WTC11 (cell line): ENCODE measurements around the gene LDLRAD3. TPM values are rescaled to one million over a fixed set of nuclear protein-coding genes. Genes with fewer than 3 reads are reported as not detected.

Source experiments
- ATAC-seq: fragments of 200-7000 bp; cut with Tn5 transposase; 2 replicates; pipeline ENCODE4 v1.10.0; 2021; ENCODE audit warnings: mild to moderate bottlenecking, moderate library complexity
- CTCF ChIA-PET: fragments of 300-600 bp; sonication (Branson Sonifier 250); formaldehyde crosslinking; loops from one replicate; lab custom pipeline; 2021; ENCODE audit warnings: antibody characterized with exemption; lab: Charles Lee
- POLR2A ChIA-PET: fragments of 350-600 bp; sonication (Branson Sonifier 250); formaldehyde crosslinking; loops from one replicate; lab custom pipeline; 2021; ENCODE audit warnings: antibody characterized with exemption; lab: Charles Lee
- DNase-seq: peaks from one replicate; pipeline ENCODE4 v3.0.0; 2021; ENCODE audit warnings: low spot score
- H3K27ac Mint-ChIP-seq: 2 replicates; pipeline ENCODE4 v1.8.0; 2021; ENCODE audit warnings: mixed read lengths
- H3K27me3 Mint-ChIP-seq: 2 replicates; pipeline ENCODE4 v1.8.0; 2021; ENCODE audit warnings: low read depth, mild to moderate bottlenecking, moderate library complexity, mixed read lengths
- H3K36me3 Mint-ChIP-seq: 2 replicates; pipeline ENCODE4 v1.8.0; 2021; ENCODE audit warnings: mixed read lengths
- H3K4me1 Mint-ChIP-seq: 2 replicates; pipeline ENCODE4 v1.8.0; 2022; ENCODE audit warnings: mixed read lengths
- H3K4me3 Mint-ChIP-seq: 2 replicates; pipeline ENCODE4 v1.8.0; 2021; ENCODE audit warnings: mild to moderate bottlenecking, moderate library complexity, mixed read lengths
- H3K9me3 Mint-ChIP-seq: 2 replicates; pipeline ENCODE4 v1.8.0; 2021; ENCODE audit warnings: mixed read lengths
- ARID4B ChIP-seq: sonication (generic); formaldehyde crosslinking; IDR thresholded peaks from 2 replicates; pipeline ENCODE4 v1.8.0; 2023; ENCODE audit warnings: missing genetic modification reagents, mild to moderate bottlenecking, borderline replicate concordance
- CBFB ChIP-seq: sonication (generic); formaldehyde crosslinking; IDR thresholded peaks from 2 replicates; pipeline ENCODE4 v1.8.1; 2022; ENCODE audit warnings: mild to moderate bottlenecking, low read depth, missing genetic modification reagents
- CREM ChIP-seq: sonication (generic); formaldehyde crosslinking; IDR thresholded peaks from 2 replicates; pipeline ENCODE4 v1.8.1; 2022; ENCODE audit warnings: mild to moderate bottlenecking, missing genetic modification reagents, moderate library complexity
- E2F5 ChIP-seq: sonication (generic); formaldehyde crosslinking; IDR thresholded peaks from 2 replicates; pipeline ENCODE4 v1.8.1; 2022; ENCODE audit warnings: mild to moderate bottlenecking, moderate library complexity, missing genetic modification reagents
- GABPB1 ChIP-seq: sonication (generic); formaldehyde crosslinking; IDR thresholded peaks from 2 replicates; pipeline ENCODE4 v1.8.1; 2023; ENCODE audit warnings: mild to moderate bottlenecking, missing genetic modification reagents
- GRHL2 ChIP-seq: fragments of 250-450 bp; sonication (Bioruptor Pico); IDR thresholded peaks from 2 replicates; pipeline ENCODE4 v1.8.0; 2022; ENCODE audit warnings: mild to moderate bottlenecking, moderate library complexity; ENCODE audit not compliant: insufficient replicate concordance, severe bottlenecking
- GTF2I ChIP-seq: fragments of 250-450 bp; sonication (Bioruptor Pico); conservative IDR thresholded peaks from 2 replicates; pipeline ENCODE4 v1.4.0; 2021; ENCODE audit warnings: mild to moderate bottlenecking
- HMGA2 ChIP-seq: fragments of 250-450 bp; sonication (Bioruptor Pico); IDR thresholded peaks from 2 replicates; pipeline ENCODE4 v1.4.0; 2021; ENCODE audit warnings: mild to moderate bottlenecking, moderate library complexity
- JAZF1 ChIP-seq: fragments of 250-450 bp; sonication (Bioruptor Pico); IDR thresholded peaks from 2 replicates; pipeline ENCODE4 v1.9.0; 2021; ENCODE audit warnings: moderate library complexity, mild to moderate bottlenecking, inconsistent platforms
- JUN ChIP-seq: sonication (generic); formaldehyde crosslinking; IDR thresholded peaks from 2 replicates; pipeline ENCODE4 v1.8.0; 2023; ENCODE audit warnings: mild to moderate bottlenecking, missing genetic modification reagents
- MAX ChIP-seq: sonication (generic); formaldehyde crosslinking; IDR thresholded peaks from 2 replicates; pipeline ENCODE4 v1.8.0; 2022; ENCODE audit warnings: mild to moderate bottlenecking, missing genetic modification reagents
- MXD4 ChIP-seq: fragments of 250-450 bp; sonication (Bioruptor Pico); IDR thresholded peaks from 2 replicates; pipeline ENCODE4 v1.8.0; 2021; ENCODE audit warnings: mild to moderate bottlenecking, moderate library complexity, borderline replicate concordance
- MYBL2 ChIP-seq: sonication (generic); formaldehyde crosslinking; IDR thresholded peaks from 2 replicates; pipeline ENCODE4 v1.8.1; 2023; ENCODE audit warnings: mild to moderate bottlenecking, moderate library complexity, missing genetic modification reagents
- NR3C1 ChIP-seq: sonication (generic); formaldehyde crosslinking; conservative IDR thresholded peaks from 2 replicates; pipeline ENCODE4 v1.8.1; 2023; ENCODE audit warnings: low read depth, mild to moderate bottlenecking, missing genetic modification reagents
- PREB ChIP-seq: sonication (generic); formaldehyde crosslinking; IDR thresholded peaks from 2 replicates; pipeline ENCODE4 v1.8.1; 2022; ENCODE audit warnings: mild to moderate bottlenecking, missing genetic modification reagents, moderate library complexity, borderline replicate concordance
- PRRX2 ChIP-seq: fragments of 250-450 bp; sonication (Bioruptor Pico); IDR thresholded peaks from 2 replicates; pipeline ENCODE4 v1.8.0; 2021; ENCODE audit warnings: mild to moderate bottlenecking
- SMAD3 ChIP-seq: sonication (generic); formaldehyde crosslinking; IDR thresholded peaks from 2 replicates; pipeline ENCODE4 v1.8.0; 2022; ENCODE audit warnings: missing genetic modification reagents, mild to moderate bottlenecking, borderline replicate concordance
- SP1 ChIP-seq: sonication (generic); formaldehyde crosslinking; conservative IDR thresholded peaks from 2 replicates; pipeline ENCODE4 v1.8.1; 2022; ENCODE audit warnings: missing genetic modification reagents
- ZNF416 ChIP-seq: fragments of 250-450 bp; sonication (Bioruptor Pico); IDR thresholded peaks from 2 replicates; pipeline ENCODE4 v1.9.0; 2021; ENCODE audit warnings: mild to moderate bottlenecking, inconsistent platforms
- ZNF532 ChIP-seq: fragments of 250-450 bp; sonication (Bioruptor Pico); IDR thresholded peaks from 2 replicates; pipeline ENCODE4 v1.9.0; 2021; ENCODE audit warnings: mild to moderate bottlenecking, borderline replicate concordance
- total RNA-seq: library from RNA; stranded (reverse); gene quantifications from 3 replicates; pipeline ENCODE4 v1.2.3, GENCODE V29; 2021

LDLRAD3 gene
- total RNA-seq, 1 experiment from 2014 or later = 14.5 TPM

GRCh38 chr11:36127550-36127949, 183.7 kb downstream of the LDLRAD3 start:
- 0 out of 2 replicates have a peak, but pooled peaks cover 3% of the 10 kb centered on the region for H3K36me3 Mint-ChIP-seq
- no peaks in the 10 kb centered on the region for H3K27me3 Mint-ChIP-seq
- H3K4me3 Mint-ChIP-seq = no peak overlapping the region
- H3K27ac Mint-ChIP-seq = no peak overlapping the region
- CTCF ChIA-PET = interaction anchor here (0.9 to 2.0 kb wide), 3 partner anchors 18 to 305 kb away, joined by 3 to 11 read pairs (median 5); no protein-coding TSS in a partner anchor
- TF ChIP-seq MXD4 (CRISPR knock-in tag) (no peak), NR3C1 (CRISPR knock-in tag) (no peak), GTF2I (CRISPR knock-in tag) (0 out of 2 replicates have a peak, but pooled peaks have one; percentile 20), JAZF1 (CRISPR knock-in tag) (no peak), ARID4B (CRISPR knock-in tag) (no peak)
- TF ChIP-seq, all 79 proteins: peak for 1
- ATAC-seq (no peak), DNase-seq (no peak)
- H3K9me3 Mint-ChIP-seq = peaks cover 6% of the 10 kb centered on the region
- H3K4me1 Mint-ChIP-seq = peaks cover 71% of the 10 kb centered on the region
- POLR2A ChIA-PET = interaction anchor here (1.1 kb wide), 1 partner anchor 18 kb away, joined by 5 read pairs; no protein-coding TSS in a partner anchor

- TF ChIP-seq MYBL2 = no peak
- no peak for TF ChIP-seq ZNF532 (CRISPR knock-in tag)
- no peak for TF ChIP-seq ZNF416 (CRISPR knock-in tag)
- no peak for TF ChIP-seq GABPB1 (CRISPR knock-in tag)
- no peak for TF ChIP-seq PRRX2
- TF ChIP-seq E2F5 (CRISPR knock-in tag) = no peak
- ChIA-PET POLR2A (no interaction called here), CTCF (interaction anchor here (1.0 to 3.9 kb wide), 8 partner anchors 41 to 308 kb away, joined by 4 to 131 read pairs (median 28); no protein-coding TSS in a partner anchor)
These were observed 186.1 kb downstream of the LDLRAD3 start for GRCh38 chr11:36129955-36130354.

GRCh38 chr11:36130401-36130800, 186.5 kb downstream of the LDLRAD3 start:
- Mint-ChIP-seq H3K4me1 (peaks cover 62% of the 10 kb centered on the region), H3K9me3 (peaks cover 6% of the 10 kb centered on the region), H3K27ac (no peak overlapping the region; the same call in none of the 2 replicates), H3K4me3 (no peak overlapping the region), H3K36me3 (0 out of 2 replicates have a peak, but pooled peaks cover 3% of the 10 kb centered on the region), H3K27me3 (no peaks in the 10 kb centered on the region)
- POLR2A ChIA-PET = no interaction called here
- no peak for DNase-seq
- CTCF ChIA-PET = interaction anchor here (0.9 to 3.9 kb wide), 14 partner anchors 10 to 512 kb away, joined by 3 to 131 read pairs (median 10); partner anchors contain the start of gene FJX1
- no peak for ATAC-seq
- TF ChIP-seq JUN (CRISPR knock-in tag) = no peak
- TF ChIP-seq E2F5 (CRISPR knock-in tag) = no peak
- TF ChIP-seq MAX (CRISPR knock-in tag) = no peak
- no peak for TF ChIP-seq CREM (CRISPR knock-in tag)
- TF ChIP-seq GRHL2 (CRISPR knock-in tag) = no peak
- no peak for TF ChIP-seq CBFB (CRISPR knock-in tag)
- no peak for TF ChIP-seq PREB (CRISPR knock-in tag)
- TF ChIP-seq SP1 (CRISPR knock-in tag) = no peak
- no peak for TF ChIP-seq HMGA2 (CRISPR knock-in tag)
- TF ChIP-seq NR3C1 (CRISPR knock-in tag) = no peak
- no peak for TF ChIP-seq SMAD3

More at GRCh38 chr11:36129955-36130354, 186.1 kb downstream of the LDLRAD3 start:
- H3K27ac Mint-ChIP-seq = no peak overlapping the region; the same call in 1 of the 2 replicates
- H3K4me1 Mint-ChIP-seq = peaks cover 65% of the 10 kb centered on the region
- DNase-seq (no peak), ATAC-seq (no peak)
- peaks cover 6% of the 10 kb centered on the region for H3K9me3 Mint-ChIP-seq
- 0 out of 2 replicates have a peak, but pooled peaks cover 3% of the 10 kb centered on the region for H3K36me3 Mint-ChIP-seq
- H3K27me3 Mint-ChIP-seq = no peaks in the 10 kb centered on the region
- no peak overlapping the region for H3K4me3 Mint-ChIP-seq
